GM13977 (cell line): ENCODE measurements around the gene AKAP13.

ENCODE experiments used
- DNase-seq: peaks from one replicate; pipeline ENCODE4 v3.0.0; 2012; ENCODE audit warnings: low spot score
- CTCF ChIP-seq: IDR thresholded peaks from 2 replicates; pipeline ENCODE4 v1.5.1; 2012; ENCODE audit warnings: mild to moderate bottlenecking, control low read depth; ENCODE audit not compliant: insufficient read depth; ENCODE audit errors: extremely low read depth, missing control alignments
- in situ Hi-C: fragments of 300-500 bp; cut with MboI; formaldehyde crosslinking; loops from one replicate; pipeline ENCODE4 v1.12.0; 2022; ENCODE audit warnings: low sequenced_read_pairs, low pct_unique_long_range_greater_than_20kb, mixed read lengths, inconsistent platforms; ENCODE audit not compliant: unreplicated experiment

The AKAP13 gene

GRCh38 chr15:85419161-85419560 is 38.8 kb downstream of the AKAP13 start:
- no peak for DNase-seq
- in situ Hi-C loops, result no loop called here
- TF ChIP-seq CTCF, result no peak

- TF ChIP-seq CTCF, result no peak
- in situ Hi-C loops, result no loop called here
- no peak for DNase-seq
Measured at GRCh38 chr15:85421116-85421925, 40.9 kb downstream of the AKAP13 start.

GRCh38 chr15:85422607-85423006 is 42.2 kb downstream of the AKAP13 start:
- no peak for DNase-seq
- TF ChIP-seq CTCF, result no peak
- in situ Hi-C loops, result no loop called here

GRCh38 chr15:85423256-85423655 is 42.9 kb downstream of the AKAP13 start:
- no peak for TF ChIP-seq CTCF
- DNase-seq, result no peak
- in situ Hi-C loops, result no loop called here

GRCh38 chr15:85424154-85424553 is 43.8 kb downstream of the AKAP13 start:
- in situ Hi-C loops, result no loop called here
- DNase-seq, result no peak
- TF ChIP-seq CTCF, result no peak

- TF ChIP-seq CTCF, result no peak
- DNase-seq, result no peak
- in situ Hi-C loops, result no loop called here
Measured at GRCh38 chr15:85426481-85426880, 46.1 kb downstream of the AKAP13 start.
